ENCODE data around the gene PLCB1.
"Not testable (repeated sequence)": the region's sequence is repeated elsewhere in the genome, so short reads cannot be mapped to it uniquely, and the experiment has no call there.

PLCB1 gene

DNA sequence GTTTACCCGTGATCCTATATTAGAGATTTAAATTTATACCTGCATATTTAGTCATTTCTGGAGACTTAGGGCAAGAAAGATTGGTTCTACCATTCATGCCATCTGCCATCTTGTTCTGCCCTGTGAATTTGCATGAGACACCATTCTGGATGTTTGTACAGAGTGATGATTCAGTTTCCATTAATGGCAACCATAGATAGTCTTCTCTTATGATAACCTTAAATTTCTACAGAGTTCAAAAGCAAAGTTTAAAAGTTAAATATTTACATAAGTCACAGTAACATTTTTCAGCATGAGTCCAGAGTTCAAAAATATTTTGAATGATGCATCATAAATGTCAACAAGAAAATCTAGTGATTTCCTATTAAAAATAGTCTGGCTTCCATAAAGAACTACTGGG is 23.2 kb downstream of the PLCB1 start:
- CTCF ChIA-PET = interaction anchor here (0.8 to 6.1 kb wide), 2 partner anchors 19 to 60 kb away, joined by 3 to 39 read pairs; no protein-coding TSS in a partner anchor
- WGBS (ENCODE audit: insufficient coverage) = no CpG with 5 or more reads among the region's 1 CpG
- H3K4me1 ChIP-seq (ENCODE audit: control extremely low read depth in 1 of 4, control insufficient read depth in 4 of 4, insufficient read depth in 4 of 4, low read length in 3 of 4) = peaks cover 41 to 72% (median 62%) of the 10 kb centered on the region in 4 experiments

DNA sequence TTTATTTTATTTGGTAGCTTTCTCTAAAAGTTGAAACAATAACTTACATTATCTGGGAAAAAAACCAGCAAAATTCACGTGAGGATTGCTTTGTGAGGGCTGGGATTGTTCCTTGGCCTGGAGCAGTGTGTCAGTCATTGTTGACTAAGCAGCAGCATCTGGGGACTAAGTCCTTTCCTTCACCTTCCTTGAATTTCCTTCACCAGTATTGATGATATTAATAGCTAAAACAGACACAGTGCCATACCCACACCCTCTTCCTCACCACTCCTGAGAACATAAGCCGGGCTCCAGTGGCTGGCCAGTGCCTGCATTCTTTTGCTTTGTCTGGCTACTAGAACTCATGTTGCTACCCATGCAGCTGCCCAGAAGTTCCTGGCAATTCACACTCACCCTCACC is 23.7 kb downstream of the PLCB1 start:
- CTCF ChIA-PET = interaction anchor here (0.8 to 6.1 kb wide), 3 partner anchors 20 to 191 kb away, joined by 3 to 39 read pairs (median 3); no protein-coding TSS in a partner anchor
- Histone ChIP-seq H3K36me3 (ENCODE audit: control insufficient read depth in 4 of 4, insufficient read depth in 4 of 4, low read length in 3 of 4) (peaks cover 0 to 4% (median 0%) of the 10 kb centered on the region in 4 experiments), H3K27ac (ENCODE audit: insufficient read depth in 1 of 2, low read depth in 1 of 2, low read length in 2 of 2, poor library complexity in 1 of 2, severe bottlenecking in 2 of 2) (no peak overlapping the region), H3K4me3 (ENCODE audit: control insufficient read depth in 1 of 7, extremely low read depth in 1 of 7, insufficient read depth in 4 of 7, low read depth in 2 of 7, low read length in 6 of 7) (peak overlapping the region in 1 of 7 experiments; percentile 12), H3K27me3 (replicated peaks in 2 of 5; ENCODE audit: control insufficient read depth in 4 of 5, insufficient read depth in 5 of 5, low read length in 4 of 5) (no peaks in the 10 kb centered on the region), H3K4me1 (ENCODE audit: control extremely low read depth in 1 of 4, control insufficient read depth in 4 of 4, insufficient read depth in 4 of 4, low read length in 3 of 4) (peaks cover 38 to 66% (median 59%) of the 10 kb centered on the region in 4 experiments), H3K9me3 (ENCODE audit: control extremely low read depth in 1 of 5, control insufficient read depth in 4 of 5, insufficient read depth in 2 of 5, low read depth in 1 of 5, low read length in 4 of 5) (peaks cover 0 to 6% (median 0%) of the 10 kb centered on the region in 5 experiments)
- 80% methylated on average over 1 of the region's 2 CpGs for WGBS (ENCODE audit: insufficient coverage)
- POLR2A ChIA-PET = no interaction called here
- DNase-seq = no peak

More for the DNA sequence above, 23.2 kb downstream of the PLCB1 start:
- no peaks in the 10 kb centered on the region for H3K27me3 ChIP-seq (replicated peaks in 2 of 5; ENCODE audit: control insufficient read depth in 4 of 5, insufficient read depth in 5 of 5, low read length in 4 of 5)
- POLR2A ChIA-PET = no interaction called here
- H3K4me3 ChIP-seq (ENCODE audit: control insufficient read depth in 1 of 7, extremely low read depth in 1 of 7, insufficient read depth in 4 of 7, low read depth in 2 of 7, low read length in 6 of 7) = peak overlapping the region in 1 of 7 experiments; percentile 50
- H3K27ac ChIP-seq (ENCODE audit: insufficient read depth in 1 of 2, low read depth in 1 of 2, low read length in 2 of 2, poor library complexity in 1 of 2, severe bottlenecking in 2 of 2) = peak overlapping the region in 1 of 2 experiments; percentile 67
- peaks cover 0 to 4% (median 0%) of the 10 kb centered on the region in 4 experiments for H3K36me3 ChIP-seq (ENCODE audit: control insufficient read depth in 4 of 4, insufficient read depth in 4 of 4, low read length in 3 of 4)
- DNase-seq = no peak
- H3K9me3 ChIP-seq (ENCODE audit: control extremely low read depth in 1 of 5, control insufficient read depth in 4 of 5, insufficient read depth in 2 of 5, low read depth in 1 of 5, low read length in 4 of 5) = peaks cover 0 to 6% (median 0%) of the 10 kb centered on the region in 5 experiments

DNA sequence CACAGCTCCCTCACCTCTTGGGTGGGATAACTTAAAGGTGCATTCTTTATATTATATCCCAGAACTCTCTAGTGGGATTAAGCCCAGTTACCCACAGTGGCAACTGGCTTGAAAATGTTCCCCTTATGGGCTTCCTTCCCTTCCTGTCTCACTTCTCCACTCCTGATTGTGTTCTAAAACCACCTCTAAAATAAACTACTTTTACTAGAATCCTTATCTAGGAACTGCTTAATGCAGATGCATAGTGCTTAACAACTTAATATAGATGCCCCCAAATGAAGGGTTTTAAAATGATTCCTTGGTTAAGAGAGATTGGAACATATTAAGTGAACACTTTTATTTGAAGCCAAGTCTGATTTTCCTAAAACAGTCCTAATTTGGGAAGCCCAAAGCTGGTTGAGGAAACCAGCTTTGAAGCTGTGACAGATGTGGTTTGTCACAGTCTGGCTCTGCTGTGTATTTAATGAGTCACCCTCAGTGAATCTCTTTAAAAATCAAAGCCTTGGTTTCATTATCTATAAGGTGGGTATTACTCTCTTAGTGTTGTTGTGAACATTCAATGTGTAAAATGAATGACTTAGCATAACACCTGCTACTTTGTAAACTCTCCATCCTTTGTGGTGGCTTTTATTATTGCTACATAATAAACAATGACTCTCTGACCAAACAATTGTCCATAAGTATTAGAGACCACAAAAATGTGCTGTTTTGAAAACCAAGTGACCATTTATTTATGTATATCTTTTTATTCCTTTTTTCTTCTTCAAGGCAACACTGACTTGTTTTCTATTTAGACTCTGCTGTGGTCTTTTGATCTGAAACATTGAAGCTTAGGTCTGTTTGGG is 24.4 kb downstream of the PLCB1 start:
- H3K36me3 ChIP-seq (ENCODE audit: control insufficient read depth in 4 of 4, insufficient read depth in 4 of 4, low read length in 3 of 4) = peaks cover 0 to 4% (median 0%) of the 10 kb centered on the region in 4 experiments
- peaks cover 0 to 6% (median 0%) of the 10 kb centered on the region in 5 experiments for H3K9me3 ChIP-seq (ENCODE audit: control extremely low read depth in 1 of 5, control insufficient read depth in 4 of 5, insufficient read depth in 2 of 5, low read depth in 1 of 5, low read length in 4 of 5)
- POLR2A ChIA-PET = no interaction called here
- CTCF ChIA-PET = interaction anchor here (0.8 to 6.1 kb wide), 3 partner anchors 20 to 190 kb away, joined by 3 to 39 read pairs (median 3); no protein-coding TSS in a partner anchor
- peak in 2 of 3 donors; percentile 63 to 80 for DNase-seq
- H3K27ac ChIP-seq (ENCODE audit: insufficient read depth in 1 of 2, low read depth in 1 of 2, low read length in 2 of 2, poor library complexity in 1 of 2, severe bottlenecking in 2 of 2) = no peak overlapping the region
- H3K27me3 ChIP-seq (replicated peaks in 2 of 5; ENCODE audit: control insufficient read depth in 4 of 5, insufficient read depth in 5 of 5, low read length in 4 of 5) = no peaks in the 10 kb centered on the region
- peaks cover 38 to 64% (median 55%) of the 10 kb centered on the region in 4 experiments for H3K4me1 ChIP-seq (ENCODE audit: control extremely low read depth in 1 of 4, control insufficient read depth in 4 of 4, insufficient read depth in 4 of 4, low read length in 3 of 4)
- H3K4me3 ChIP-seq (ENCODE audit: control insufficient read depth in 1 of 7, extremely low read depth in 1 of 7, insufficient read depth in 4 of 7, low read depth in 2 of 7, low read length in 6 of 7) = peak overlapping the region in 1 of 7 experiments; percentile 12

DNA sequence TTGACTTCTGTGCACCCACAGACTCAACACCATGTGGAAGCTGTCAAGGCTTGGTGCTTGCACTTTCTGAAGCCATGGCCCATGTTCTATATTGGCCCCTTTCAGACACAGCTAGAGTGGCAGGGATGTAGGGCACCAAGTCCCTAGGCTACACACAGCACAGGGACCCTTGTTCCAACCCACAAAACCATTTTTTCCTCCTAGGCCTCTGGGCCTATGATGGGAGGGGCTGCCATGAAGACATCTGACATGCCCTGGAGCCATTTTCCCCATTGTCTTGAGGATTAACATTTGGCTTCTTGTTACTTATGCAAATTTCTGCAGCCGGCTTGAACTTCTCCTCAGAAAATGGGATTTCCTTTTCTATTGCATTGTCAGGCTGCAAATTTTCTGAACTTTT is 27.2 kb downstream of the PLCB1 start:
- CTCF ChIA-PET; DNase-seq; H3K27ac ChIP-seq (ENCODE audit: insufficient read depth in 1 of 2, low read depth in 1 of 2, low read length in 2 of 2, poor library complexity in 1 of 2, severe bottlenecking in 2 of 2); H3K36me3 ChIP-seq (ENCODE audit: control insufficient read depth in 4 of 4, insufficient read depth in 4 of 4, low read length in 3 of 4); POLR2A ChIA-PET; H3K27me3 ChIP-seq (replicated peaks in 2 of 5; ENCODE audit: control insufficient read depth in 4 of 5, insufficient read depth in 5 of 5, low read length in 4 of 5); H3K9me3 ChIP-seq (ENCODE audit: control extremely low read depth in 1 of 5, control insufficient read depth in 4 of 5, insufficient read depth in 2 of 5, low read depth in 1 of 5, low read length in 4 of 5): not testable (repeated sequence)
- Histone ChIP-seq H3K4me3 (ENCODE audit: control insufficient read depth in 1 of 7, extremely low read depth in 1 of 7, insufficient read depth in 4 of 7, low read depth in 2 of 7, low read length in 6 of 7) (peak overlapping the region in 1 of 7 experiments; percentile 31), H3K4me1 (ENCODE audit: control extremely low read depth in 1 of 4, control insufficient read depth in 4 of 4, insufficient read depth in 4 of 4, low read length in 3 of 4) (peaks cover 15 to 46% (median 35%) of the 10 kb centered on the region in 4 experiments)
- WGBS (ENCODE audit: insufficient coverage) = 100% methylated on average over 1 of the region's 1 CpG

DNA sequence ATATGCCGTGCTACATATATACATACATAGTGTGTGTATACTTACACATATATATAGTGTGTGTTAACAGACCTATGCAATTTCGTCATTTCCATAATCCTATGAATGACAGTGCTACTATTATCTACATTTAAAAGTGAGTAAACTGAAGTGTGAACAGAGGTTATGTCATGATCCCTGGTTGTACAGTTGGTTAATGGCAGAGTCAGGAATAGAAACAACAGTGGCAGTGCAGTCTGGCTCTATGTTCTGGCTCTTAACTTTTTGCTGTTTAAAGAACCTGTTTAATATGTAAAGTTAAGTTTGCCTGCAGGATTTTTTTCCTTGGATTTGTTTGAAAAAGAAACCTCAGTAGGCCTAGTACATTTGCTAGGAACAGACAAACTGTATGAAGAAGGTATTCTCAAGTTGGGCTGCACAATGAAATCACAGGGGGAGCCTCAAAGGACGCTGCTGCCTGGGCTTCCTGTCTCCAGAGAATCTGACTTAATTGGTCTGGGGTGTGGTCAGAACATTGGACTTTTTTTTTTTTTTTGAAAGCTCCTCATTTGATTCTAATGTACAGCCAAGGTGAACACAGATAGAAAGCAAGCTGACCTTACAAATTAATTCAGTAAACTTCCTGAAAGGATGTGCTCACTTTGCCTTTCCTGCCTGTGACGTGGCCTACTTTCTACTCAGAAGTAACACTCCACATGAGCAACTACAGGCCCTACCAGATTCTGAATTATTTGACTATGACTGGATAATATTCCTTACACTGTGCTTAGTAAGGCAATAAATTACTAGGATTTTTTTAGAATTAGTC is 29.4 kb downstream of the PLCB1 start:
- peak in 2 of 3 donors; percentile 42 to 59 for DNase-seq
- ChIA-PET POLR2A (no interaction called here), CTCF (interaction anchor here (1.0 to 1.2 kb wide), 2 partner anchors 8 to 14 kb away, joined by 3 to 5 read pairs; no protein-coding TSS in a partner anchor)
- peaks cover 0 to 6% (median 0%) of the 10 kb centered on the region in 5 experiments for H3K9me3 ChIP-seq (ENCODE audit: control extremely low read depth in 1 of 5, control insufficient read depth in 4 of 5, insufficient read depth in 2 of 5, low read depth in 1 of 5, low read length in 4 of 5)
- H3K4me3 ChIP-seq (ENCODE audit: control insufficient read depth in 1 of 7, extremely low read depth in 1 of 7, insufficient read depth in 4 of 7, low read depth in 2 of 7, low read length in 6 of 7) = no peak overlapping the region
- peak overlapping the region; percentile 12 to 53 for H3K27ac ChIP-seq (ENCODE audit: insufficient read depth in 1 of 2, low read depth in 1 of 2, low read length in 2 of 2, poor library complexity in 1 of 2, severe bottlenecking in 2 of 2)
- no peaks in the 10 kb centered on the region for H3K27me3 ChIP-seq (replicated peaks in 2 of 5; ENCODE audit: control insufficient read depth in 4 of 5, insufficient read depth in 5 of 5, low read length in 4 of 5)
- 16% methylated on average over 2 of the region's 4 CpGs for WGBS (ENCODE audit: insufficient coverage)
- peaks cover 0 to 8% (median 5%) of the 10 kb centered on the region in 4 experiments for H3K36me3 ChIP-seq (ENCODE audit: control insufficient read depth in 4 of 4, insufficient read depth in 4 of 4, low read length in 3 of 4)
- peaks cover 6 to 24% (median 15%) of the 10 kb centered on the region in 4 experiments for H3K4me1 ChIP-seq (ENCODE audit: control extremely low read depth in 1 of 4, control insufficient read depth in 4 of 4, insufficient read depth in 4 of 4, low read length in 3 of 4)

DNA sequence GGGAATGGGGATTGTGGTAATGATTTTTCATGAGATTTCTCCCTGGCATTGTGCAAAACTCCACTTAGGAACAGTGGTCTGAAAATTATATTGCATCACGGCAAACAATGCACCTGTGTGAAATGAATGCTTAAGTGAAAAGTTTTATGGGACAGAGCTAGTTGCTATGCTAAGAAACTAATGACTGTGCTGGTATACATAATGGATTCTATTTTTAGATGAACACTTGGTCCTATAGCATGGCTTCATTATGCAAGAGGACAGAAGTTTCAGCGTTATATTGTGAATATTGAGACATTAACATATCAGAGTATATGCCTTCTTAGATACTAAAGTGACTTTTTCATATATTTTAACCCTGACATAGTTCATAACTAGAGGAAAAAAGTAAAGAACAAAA is 30.5 kb downstream of the PLCB1 start:
- 100% methylated on average over 1 of the region's 2 CpGs for WGBS (ENCODE audit: insufficient coverage)
- CTCF ChIA-PET = interaction anchor here (1.0 to 1.2 kb wide), 3 partner anchors 10 to 15 kb away, joined by 3 to 5 read pairs (median 5); no protein-coding TSS in a partner anchor

More for the DNA sequence above, 30.5 kb downstream of the PLCB1 start:
- no peaks in the 10 kb centered on the region for H3K27me3 ChIP-seq (replicated peaks in 2 of 5; ENCODE audit: control insufficient read depth in 4 of 5, insufficient read depth in 5 of 5, low read length in 4 of 5)
- peaks cover 0 to 8% (median 5%) of the 10 kb centered on the region in 4 experiments for H3K36me3 ChIP-seq (ENCODE audit: control insufficient read depth in 4 of 4, insufficient read depth in 4 of 4, low read length in 3 of 4)
- H3K27ac ChIP-seq (ENCODE audit: insufficient read depth in 1 of 2, low read depth in 1 of 2, low read length in 2 of 2, poor library complexity in 1 of 2, severe bottlenecking in 2 of 2) = no peak overlapping the region
- POLR2A ChIA-PET = no interaction called here
- no peak for DNase-seq
- H3K9me3 ChIP-seq (ENCODE audit: control extremely low read depth in 1 of 5, control insufficient read depth in 4 of 5, insufficient read depth in 2 of 5, low read depth in 1 of 5, low read length in 4 of 5) = peaks cover 0 to 6% (median 0%) of the 10 kb centered on the region in 5 experiments
- H3K4me3 ChIP-seq (ENCODE audit: control insufficient read depth in 1 of 7, extremely low read depth in 1 of 7, insufficient read depth in 4 of 7, low read depth in 2 of 7, low read length in 6 of 7) = no peak overlapping the region
- H3K4me1 ChIP-seq (ENCODE audit: control extremely low read depth in 1 of 4, control insufficient read depth in 4 of 4, insufficient read depth in 4 of 4, low read length in 3 of 4) = peaks cover 2 to 13% (median 8%) of the 10 kb centered on the region in 4 experiments

All from common myeloid progenitor, CD34-positive (primary cell).